ENCODE data around the gene MAN1C1. TPM values are rescaled to one million over a fixed set of nuclear protein-coding genes. Genes with fewer than 3 reads are reported as not detected.
A peak's percentile ranks its signal among the peaks of the same experiment; 100 is the strongest.

The MAN1C1 gene
- total and polyA plus RNA-seq, 8 donors, result 4.3 to 33.9 (median 6.1) TPM

- Histone ChIP-seq H3K27me3 (no peaks in the 10 kb centered on the region), H3K36me3 (peaks cover 4 to 34% (median 14%) of the 10 kb centered on the region in 4 donors), H3K4me1 (peaks cover 0 to 8% (median under 1%) of the 10 kb centered on the region in 4 donors), H3K9me3 (no peaks in the 10 kb centered on the region), H3K4me3 (no peak overlapping the region), H3K27ac (no peak overlapping the region)
- TF ChIP-seq EP300 (IDR thresholded peaks at IDR 0.05) (no peak), CTCF (IDR thresholded peaks at IDR 0.05) (no peak)
- 89 to 94% (median 91%) methylated on average over 11 of the region's 11 CpGs for WGBS, 5 donors
- intact Hi-C loops (cut with DNase I; ENCODE audit: low total_unique reads), result no loop called here
- no peak for DNase-seq
Observed at GRCh38 chr1:25760122-25760719, 143.6 kb downstream of the MAN1C1 start.

- Histone ChIP-seq H3K4me3 (no peak overlapping the region), H3K27ac (no peak overlapping the region), H3K36me3 (peaks cover 4 to 32% (median 14%) of the 10 kb centered on the region in 4 donors), H3K27me3 (no peaks in the 10 kb centered on the region), H3K4me1 (peaks cover 2 to 9% (median 6%) of the 10 kb centered on the region in 4 donors), H3K9me3 (no peaks in the 10 kb centered on the region)
- WGBS, 5 donors, result 73 to 89% (median 79%) methylated on average over 5 of the region's 5 CpGs
- intact Hi-C loops (cut with DNase I; ENCODE audit: low total_unique reads), result no loop called here
- no peak for DNase-seq
- no peak for TF ChIP-seq POLR2AphosphoS5 (IDR thresholded peaks at IDR 0.05)
- TF ChIP-seq CTCF (IDR thresholded peaks at IDR 0.05), result no peak
- TF ChIP-seq EP300 (IDR thresholded peaks at IDR 0.05), result no peak
- TF ChIP-seq POLR2A (IDR thresholded peaks at IDR 0.05), result no peak
Observed at GRCh38 chr1:25760871-25761270, 144.3 kb downstream of the MAN1C1 start.

GRCh38 chr1:25763493-25763892 lies 146.9 kb downstream of the MAN1C1 start:
- H3K36me3 ChIP-seq, result peaks cover 4 to 29% (median 16%) of the 10 kb centered on the region in 4 donors
- no peaks in the 10 kb centered on the region for H3K9me3 ChIP-seq
- intact Hi-C loops (cut with DNase I; ENCODE audit: low total_unique reads), result no loop called here
- TF ChIP-seq EP300 (IDR thresholded peaks at IDR 0.05) (no peak), POLR2AphosphoS5 (IDR thresholded peaks at IDR 0.05) (no peak), CTCF (IDR thresholded peaks at IDR 0.05) (no peak), POLR2A (IDR thresholded peaks at IDR 0.05) (no peak)
- peaks cover 8 to 22% (median 13%) of the 10 kb centered on the region in 4 donors for H3K4me1 ChIP-seq
- WGBS, 5 donors, result 81 to 91% (median 87%) methylated on average over 10 of the region's 10 CpGs
- no peak overlapping the region for H3K4me3 ChIP-seq
- no peaks in the 10 kb centered on the region for H3K27me3 ChIP-seq
- no peak overlapping the region for H3K27ac ChIP-seq
- DNase-seq, result no peak

GRCh38 chr1:25765136-25765922 lies 148.7 kb downstream of the MAN1C1 start:
- intact Hi-C loops (cut with DNase I; ENCODE audit: low total_unique reads), result no loop called here
- 67 to 78% (median 72%) methylated on average over 8 of the region's 8 CpGs for WGBS, 5 donors
- Histone ChIP-seq H3K36me3 (peaks cover 0 to 17% (median 9%) of the 10 kb centered on the region in 4 donors), H3K9me3 (no peaks in the 10 kb centered on the region), H3K27ac (peak overlapping the region in 2 of 5 donors; percentile 4 to 16), H3K4me1 (peaks cover 10 to 28% (median 17%) of the 10 kb centered on the region in 4 donors), H3K4me3 (no peak overlapping the region), H3K27me3 (no peaks in the 10 kb centered on the region)
- DNase-seq, result no peak
- TF ChIP-seq POLR2AphosphoS5 (IDR thresholded peaks at IDR 0.05) (no peak), POLR2A (IDR thresholded peaks at IDR 0.05) (no peak), CTCF (IDR thresholded peaks at IDR 0.05) (no peak), EP300 (IDR thresholded peaks at IDR 0.05) (no peak)
